Brain microvascular endothelial cell (primary cell): ENCODE results near the gene XG.
"Not testable (repeated sequence)": the region's sequence is repeated elsewhere in the genome, so short reads cannot be mapped to it uniquely, and the experiment has no call there.

Experiments used
- DNase-seq: peaks from one replicate; pipeline ENCODE4 v3.0.0-alpha.2; 2020
- H3K27ac ChIP-seq: fragments of 250-450 bp; sonication (Bioruptor Pico); 2 replicates; pipeline ENCODE4 v1.5.1; 2020; ENCODE audit warnings: mild to moderate bottlenecking, moderate library complexity
- H3K27me3 ChIP-seq: fragments of 250-450 bp; sonication (Bioruptor Pico); replicated peaks from 2 replicates; pipeline ENCODE4 v1.5.1; 2020; ENCODE audit warnings: mild to moderate bottlenecking
- H3K36me3 ChIP-seq: fragments of 250-450 bp; sonication (Bioruptor Pico); replicated peaks from 2 replicates; pipeline ENCODE4 v1.5.1; 2020; ENCODE audit warnings: mild to moderate bottlenecking
- H3K4me3 ChIP-seq: 2 replicates; pipeline ENCODE4 v1.5.1; 2011; ENCODE audit warnings: low read depth, mild to moderate bottlenecking, control low read depth, low read length, moderate library complexity
- CTCF ChIP-seq: IDR thresholded peaks from 2 replicates; pipeline ENCODE4 v1.5.1; 2011; ENCODE audit warnings: low read depth, mild to moderate bottlenecking, moderate library complexity, low read length, control low read depth, inconsistent platforms; ENCODE audit errors: missing control alignments
- in situ Hi-C: cut with HindIII; loops from 2 replicates; pipeline ENCODE4 v1.10.0; 2017; ENCODE audit warnings: low sequenced_read_pairs, low pct_ligation_motif_present

The XG gene

DNA sequence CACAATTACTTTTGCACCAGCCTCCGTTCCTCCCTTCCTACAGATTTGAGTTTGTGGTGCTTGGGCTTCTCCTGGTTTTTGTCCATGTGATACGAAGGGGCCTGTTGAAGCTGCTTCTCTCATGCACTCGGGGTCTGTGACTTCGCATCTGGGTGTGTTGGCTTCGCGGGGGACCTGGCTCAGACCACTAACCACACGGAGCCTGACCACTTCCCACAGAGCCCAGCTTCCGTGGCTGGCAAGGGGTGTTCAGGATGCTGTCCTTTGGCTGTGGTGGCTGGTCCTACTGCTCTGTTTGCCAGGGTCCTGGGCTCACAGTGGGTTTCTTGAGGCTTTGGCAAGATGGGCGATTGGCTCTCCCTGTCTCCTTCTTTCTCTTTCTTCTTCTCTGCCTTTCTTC, 19.8 kb upstream of the XG start:
- Histone ChIP-seq H3K27me3 (no peaks in the 10 kb centered on the region), H3K27ac (no peak overlapping the region), H3K4me3 (no peak overlapping the region), H3K36me3 (peaks cover 42% of the 10 kb centered on the region)
- DNase-seq: no peak
- TF ChIP-seq CTCF: no peak
- in situ Hi-C loops: no loop called here

DNA sequence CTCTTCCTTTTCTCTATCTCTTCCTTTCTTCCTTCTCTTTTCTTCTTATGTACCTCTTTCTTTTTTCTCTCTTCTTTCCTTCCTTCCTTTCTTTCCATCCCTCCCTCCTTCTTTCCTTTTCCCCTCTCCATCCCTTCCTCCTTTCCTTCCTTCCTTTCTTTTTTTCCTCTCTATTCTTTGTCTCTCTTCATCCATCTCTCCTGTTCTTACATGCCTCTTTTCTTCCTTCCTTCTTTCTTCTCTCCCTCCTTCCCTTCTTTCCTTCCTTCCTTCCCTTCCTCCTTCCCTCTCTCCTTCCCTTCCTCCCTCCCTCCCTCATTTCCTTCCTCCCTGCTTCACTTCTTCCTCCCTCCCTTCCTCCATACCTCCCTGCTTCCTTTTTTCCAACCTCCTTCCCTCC, 19.2 kb upstream of the XG start:
- no peak for TF ChIP-seq CTCF
- in situ Hi-C loops: no loop called here
- no peak overlapping the region for H3K27ac ChIP-seq
- no peaks in the 10 kb centered on the region for H3K27me3 ChIP-seq
- no peak overlapping the region for H3K4me3 ChIP-seq
- peaks cover 36% of the 10 kb centered on the region for H3K36me3 ChIP-seq
- no peak for DNase-seq

GRCh38 chrX:2733286-2733685, 18.6 kb upstream of the XG start:
- in situ Hi-C loops: no loop called here
- H3K36me3 ChIP-seq: peaks cover 37% of the 10 kb centered on the region
- no peak for TF ChIP-seq CTCF
- H3K4me3 ChIP-seq: no peak overlapping the region
- no peak for DNase-seq
- no peak overlapping the region for H3K27ac ChIP-seq
- H3K27me3 ChIP-seq: no peaks in the 10 kb centered on the region

DNA sequence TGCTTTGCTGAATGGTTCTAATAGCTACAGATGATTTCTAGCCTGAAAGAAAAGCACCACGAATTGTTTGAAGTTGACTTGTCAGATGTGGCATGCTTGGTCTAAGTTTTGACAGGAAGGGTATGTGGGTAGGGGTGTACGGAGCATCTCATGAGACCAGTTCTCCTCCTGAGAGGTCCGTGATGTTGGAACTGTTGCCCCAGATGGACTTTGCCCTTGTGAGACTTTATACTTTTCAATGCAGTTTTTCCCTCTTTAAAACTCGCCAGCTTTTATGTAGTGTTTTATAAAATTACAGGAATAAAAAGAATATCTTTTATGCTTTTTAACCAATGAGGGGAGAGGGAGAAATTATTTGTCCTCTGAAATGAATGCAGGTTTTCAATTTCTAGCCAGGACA, 16.6 kb upstream of the XG start:
- Histone ChIP-seq H3K4me3 (no peak overlapping the region), H3K27me3 (no peaks in the 10 kb centered on the region), H3K36me3 (peaks cover 29% of the 10 kb centered on the region), H3K27ac (no peak overlapping the region)
- in situ Hi-C loops: no loop called here
- no peak for TF ChIP-seq CTCF
- no peak for DNase-seq

DNA sequence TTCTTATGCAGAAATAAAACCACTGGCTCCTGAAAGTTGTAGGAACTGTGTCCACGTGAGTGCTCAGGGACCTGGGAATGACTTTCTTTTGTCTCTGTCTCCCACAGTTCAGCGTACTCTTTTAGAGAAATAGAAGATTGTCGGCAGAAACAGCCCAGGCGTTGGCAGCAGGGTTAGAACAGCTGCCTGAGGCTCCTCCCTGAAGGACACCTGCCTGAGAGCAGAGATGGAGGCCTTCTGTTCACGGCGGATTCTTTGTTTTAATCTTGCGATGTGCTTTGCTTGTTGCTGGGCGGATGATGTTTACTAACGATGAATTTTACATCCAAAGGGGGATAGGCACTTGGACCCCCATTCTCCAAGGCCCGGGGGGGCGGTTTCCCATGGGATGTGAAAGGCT, 11.2 kb upstream of the XG start:
- Histone ChIP-seq H3K4me3 (no peak overlapping the region), H3K36me3 (peaks cover 19% of the 10 kb centered on the region), H3K27ac (no peak overlapping the region), H3K27me3 (no peaks in the 10 kb centered on the region)
- no peak for TF ChIP-seq CTCF
- no peak for DNase-seq
- in situ Hi-C loops: no loop called here

GRCh38 chrX:2741386-2741785, 10.5 kb upstream of the XG start:
- in situ Hi-C loops: no loop called here
- no peak for DNase-seq
- H3K36me3 ChIP-seq: peaks cover 19% of the 10 kb centered on the region
- TF ChIP-seq CTCF: no peak
- no peak overlapping the region for H3K4me3 ChIP-seq
- no peaks in the 10 kb centered on the region for H3K27me3 ChIP-seq
- no peak overlapping the region for H3K27ac ChIP-seq

DNA sequence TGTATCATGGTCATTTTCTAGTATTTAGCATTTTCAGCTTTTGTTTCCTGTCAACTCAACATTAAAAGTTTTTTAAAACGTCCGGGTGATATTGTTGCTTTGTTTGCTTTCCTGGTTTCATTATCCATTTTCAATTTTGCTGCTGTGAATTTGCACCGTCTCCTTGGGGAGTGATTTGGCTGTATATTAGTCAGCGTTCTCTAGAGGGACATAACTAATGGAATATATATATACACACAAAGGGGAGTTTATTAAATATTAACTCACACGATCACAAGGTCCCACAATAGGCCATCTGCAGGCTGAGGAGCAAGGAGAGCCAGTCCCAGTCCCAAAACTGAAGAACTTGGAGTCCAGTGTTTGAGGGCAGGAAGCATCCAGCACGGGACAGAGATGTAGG, 5.6 kb upstream of the XG start:
- H3K27ac ChIP-seq, in situ Hi-C loops: not testable (repeated sequence)

More for the DNA sequence above, 5.6 kb upstream of the XG start:
- not testable (repeated sequence) for DNase-seq, H3K36me3 ChIP-seq, H3K27me3 ChIP-seq, H3K4me3 ChIP-seq
